ENCODE measurements around the gene YWHAG. TPM values are rescaled to one million over a fixed set of nuclear protein-coding genes. Genes with fewer than 3 reads are reported as not detected.
"Not testable (repeated sequence)": the region's sequence is repeated elsewhere in the genome, so short reads cannot be mapped to it uniquely, and the experiment has no call there.

Gene YWHAG
- polyA plus RNA-seq, 3 donors: 6.9 to 12.2 (median 9.3) TPM

DNA sequence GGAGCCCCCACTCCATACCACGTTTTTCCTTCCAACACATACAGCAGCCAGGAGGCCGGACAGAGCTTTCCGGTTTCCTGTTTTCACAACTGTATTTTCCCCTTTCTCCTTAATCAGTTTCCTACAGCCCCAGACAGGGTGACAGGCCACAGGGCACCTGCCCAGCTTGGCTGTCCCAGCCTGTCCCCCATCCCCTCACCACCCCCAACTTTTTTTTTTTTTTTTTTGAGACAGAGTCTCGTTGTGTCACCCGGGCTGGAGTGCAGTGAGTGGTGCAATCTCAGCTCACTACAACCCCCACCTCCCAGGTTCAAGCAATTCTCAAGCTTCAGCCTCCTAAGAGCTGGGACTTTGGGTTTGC lies 66.6 kb downstream of the YWHAG start:
- Mint-ChIP-seq H3K36me3 (no peaks in the 10 kb centered on the region), H3K27ac (peak overlapping the region in 2 of 7 donors; percentile 3 to 24), H3K9me3 (peaks cover 0 to 3% (median 0%) of the 10 kb centered on the region in 7 donors), H3K4me1 (peaks cover 38% of the 10 kb centered on the region), H3K4me3 (peak overlapping the region; percentile 70 to 78), H3K27me3 (ENCODE audit: low read depth in 3 of 3) (peaks cover 5 to 22% (median 7%) of the 10 kb centered on the region in 3 donors)
- Histone ChIP-seq H3K4me1 (ENCODE audit: control insufficient read depth in 1 of 2, insufficient read depth in 2 of 2, low read length in 2 of 2) (peaks cover 25 to 40% of the 10 kb centered on the region in 2 donors), H3K79me2 (ENCODE audit: insufficient read depth, low read length) (no peaks in the 10 kb centered on the region), H3K4me3 (replicated peaks in 1 of 3; ENCODE audit: low read depth in 2 of 3, low read length in 3 of 3) (peak overlapping the region; percentile 4 to 73 (median 33)), H2AFZ (ENCODE audit: insufficient read depth, low read depth, low read length, poor library complexity, severe bottlenecking) (peak overlapping the region; percentile 83), H3K9me3 (replicated peaks in 1 of 2; ENCODE audit: control insufficient read depth in 1 of 2, insufficient read depth in 1 of 2, low read length in 2 of 2) (no peaks in the 10 kb centered on the region), H4K20me1 (ENCODE audit: insufficient read depth, low read length) (no peaks in the 10 kb centered on the region), H3K9ac (ENCODE audit: insufficient read depth, low read length, poor library complexity, severe bottlenecking) (peak overlapping the region; percentile 15), H3K27ac (ENCODE audit: low read depth in 1 of 2, low read length in 2 of 2) (no peak overlapping the region), H3K4me2 (replicated peaks; ENCODE audit: extremely low read depth, low read length, poor library complexity, severe bottlenecking) (peak overlapping the region; percentile 81), H3K36me3 (replicated peaks in 1 of 2; ENCODE audit: control insufficient read depth in 1 of 2, insufficient read depth in 2 of 2, low read length in 2 of 2) (no peaks in the 10 kb centered on the region), H3K27me3 (ENCODE audit: control insufficient read depth in 2 of 2, insufficient read depth in 2 of 2, low read length in 2 of 2) (no peaks in the 10 kb centered on the region)
- DNase-seq: peak in 2 of 3 donors; percentile 17 to 21
- 0% methylated on average over 3 of the region's 5 CpGs for WGBS (ENCODE audit: insufficient coverage)
- no peak for TF ChIP-seq CTCF (IDR thresholded peaks at IDR 0.05)
- intact Hi-C loops (cut with micrococcal nuclease): loop anchor here in 1 of 2 donors (2.0 kb wide), 1 partner anchor 17 kb away; no protein-coding TSS in a partner anchor

DNA sequence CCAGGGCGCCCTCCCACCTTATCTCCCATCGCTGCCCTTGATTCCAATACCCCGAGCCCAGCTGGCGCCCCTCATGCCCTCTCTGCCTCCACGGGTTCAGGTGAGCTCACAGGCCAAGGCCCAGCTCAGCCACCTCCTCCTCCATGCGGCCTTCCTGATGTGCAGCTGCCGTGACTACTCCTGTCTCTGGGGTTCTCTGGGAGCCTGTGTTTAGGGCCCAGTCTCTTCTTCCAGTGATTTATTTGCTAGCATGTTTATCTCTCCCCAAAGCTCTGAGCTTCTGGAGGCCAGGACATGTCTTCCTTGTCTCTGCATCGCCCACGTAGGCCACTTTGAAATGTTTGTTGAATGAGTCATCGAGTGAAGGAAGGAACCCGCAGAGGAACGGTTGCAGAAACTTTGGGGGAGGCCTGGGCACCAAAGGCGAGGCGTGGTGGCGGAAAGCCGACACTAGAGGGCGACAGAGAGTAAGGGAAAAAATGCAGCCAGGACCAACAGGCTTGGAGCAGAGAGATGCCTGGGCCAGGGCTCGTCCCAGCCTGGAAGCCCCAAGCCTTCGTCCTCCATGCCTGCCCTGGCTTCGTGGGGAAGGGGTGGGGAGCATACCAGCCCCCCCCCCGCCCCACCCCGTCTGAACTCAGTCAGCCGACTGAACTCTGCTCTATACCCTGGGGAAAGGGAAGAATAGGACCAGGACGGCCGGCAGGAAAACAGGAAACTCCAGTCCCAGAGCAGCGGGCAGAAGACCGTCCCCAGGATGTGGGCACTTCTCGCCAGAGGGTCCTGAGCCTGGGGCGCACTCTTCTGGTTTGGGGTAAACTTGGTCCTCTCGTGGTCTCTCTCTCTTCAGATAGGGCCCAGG lies 67.2 kb downstream of the YWHAG start:
- no peaks in the 10 kb centered on the region for H3K36me3 ChIP-seq (replicated peaks in 1 of 2; ENCODE audit: control insufficient read depth in 1 of 2, insufficient read depth in 2 of 2, low read length in 2 of 2)
- peaks cover 0 to 3% (median 0%) of the 10 kb centered on the region in 7 donors for H3K9me3 Mint-ChIP-seq
- peak overlapping the region; percentile 83 for H2AFZ ChIP-seq (ENCODE audit: insufficient read depth, low read depth, low read length, poor library complexity, severe bottlenecking)
- TF ChIP-seq CTCF (IDR thresholded peaks at IDR 0.05): peak; percentile 95
- intact Hi-C loops (cut with micrococcal nuclease): loop anchor here in 1 of 2 donors (2.0 kb wide), 1 partner anchor 17 kb away; no protein-coding TSS in a partner anchor
- H3K4me3 ChIP-seq (replicated peaks in 1 of 3; ENCODE audit: low read depth in 2 of 3, low read length in 3 of 3): peak overlapping the region; percentile 4 to 73 (median 33)
- 16% methylated on average over 22 of the region's 30 CpGs for whole genome bisulfite sequencing (ENCODE audit: insufficient coverage)
- no peak overlapping the region for H3K27ac ChIP-seq (ENCODE audit: low read depth in 1 of 2, low read length in 2 of 2)
- H3K27ac Mint-ChIP-seq: peak overlapping the region in 6 of 7 donors; percentile 3 to 70 (median 46)
- H3K4me3 Mint-ChIP-seq: peak overlapping the region; percentile 70 to 78
- peaks cover 38% of the 10 kb centered on the region for H3K4me1 Mint-ChIP-seq
- H3K79me2 ChIP-seq (ENCODE audit: insufficient read depth, low read length): no peaks in the 10 kb centered on the region
- no peaks in the 10 kb centered on the region for H4K20me1 ChIP-seq (ENCODE audit: insufficient read depth, low read length)
- H3K27me3 ChIP-seq (ENCODE audit: control insufficient read depth in 2 of 2, insufficient read depth in 2 of 2, low read length in 2 of 2): no peaks in the 10 kb centered on the region
- peaks cover 25 to 40% of the 10 kb centered on the region in 2 donors for H3K4me1 ChIP-seq (ENCODE audit: control insufficient read depth in 1 of 2, insufficient read depth in 2 of 2, low read length in 2 of 2)
- peak overlapping the region; percentile 15 for H3K9ac ChIP-seq (ENCODE audit: insufficient read depth, low read length, poor library complexity, severe bottlenecking)
- H3K36me3 Mint-ChIP-seq: no peaks in the 10 kb centered on the region
- DNase-seq: peak; percentile 82 to 88 (median 84)
- peaks cover 7 to 20% (median 7%) of the 10 kb centered on the region in 3 donors for H3K27me3 Mint-ChIP-seq (ENCODE audit: low read depth in 3 of 3)
- H3K4me2 ChIP-seq (replicated peaks; ENCODE audit: extremely low read depth, low read length, poor library complexity, severe bottlenecking): peak overlapping the region; percentile 81
- H3K9me3 ChIP-seq (replicated peaks in 1 of 2; ENCODE audit: control insufficient read depth in 1 of 2, insufficient read depth in 1 of 2, low read length in 2 of 2): no peaks in the 10 kb centered on the region

- H3K4me3 ChIP-seq (replicated peaks in 1 of 3; ENCODE audit: low read depth in 2 of 3, low read length in 3 of 3); H4K20me1 ChIP-seq (ENCODE audit: insufficient read depth, low read length); DNase-seq; H3K9ac ChIP-seq (ENCODE audit: insufficient read depth, low read length, poor library complexity, severe bottlenecking); H3K4me2 ChIP-seq (replicated peaks; ENCODE audit: extremely low read depth, low read length, poor library complexity, severe bottlenecking); H3K36me3 ChIP-seq (replicated peaks in 1 of 2; ENCODE audit: control insufficient read depth in 1 of 2, insufficient read depth in 2 of 2, low read length in 2 of 2); H3K9me3 Mint-ChIP-seq; H3K9me3 ChIP-seq (replicated peaks in 1 of 2; ENCODE audit: control insufficient read depth in 1 of 2, insufficient read depth in 1 of 2, low read length in 2 of 2); H3K79me2 ChIP-seq (ENCODE audit: insufficient read depth, low read length); H3K27ac ChIP-seq (ENCODE audit: low read depth in 1 of 2, low read length in 2 of 2); H3K36me3 Mint-ChIP-seq; intact Hi-C loops (cut with micrococcal nuclease); H3K27me3 ChIP-seq (ENCODE audit: control insufficient read depth in 2 of 2, insufficient read depth in 2 of 2, low read length in 2 of 2); H3K4me3 Mint-ChIP-seq: not testable (repeated sequence)
- Mint-ChIP-seq H3K27ac (peak overlapping the region in 3 of 7 donors; percentile 54 to 70 (median 55)), H3K4me1 (peaks cover 35% of the 10 kb centered on the region), H3K27me3 (ENCODE audit: low read depth in 3 of 3) (peaks cover 8 to 17% (median 11%) of the 10 kb centered on the region in 3 donors)
- Histone ChIP-seq H3K4me1 (ENCODE audit: control insufficient read depth in 1 of 2, insufficient read depth in 2 of 2, low read length in 2 of 2) (peaks cover 25 to 38% of the 10 kb centered on the region in 2 donors), H2AFZ (ENCODE audit: insufficient read depth, low read depth, low read length, poor library complexity, severe bottlenecking) (peak overlapping the region; percentile 83)
- WGBS (ENCODE audit: insufficient coverage): 84% methylated on average over 5 of the region's 6 CpGs
Observed at GRCh38 chr7:76290847-76291350, 67.9 kb downstream of the YWHAG start.

Measured in CD14-positive monocyte (primary cell).